ENCODE results near the gene SH3BGRL2. TPM values are rescaled to one million over a fixed set of nuclear protein-coding genes. Genes with fewer than 3 reads are reported as not detected.

Gene SH3BGRL2
- total RNA-seq, 1 experiment from 2014 or later: 13.8 TPM

GRCh38 chr6:79734374-79734773 lies 103.2 kb downstream of the SH3BGRL2 start (continued):
- no peak for TF ChIP-seq ZNF532 (CRISPR knock-in tag; IDR thresholded peaks at IDR 0.05; ENCODE audit: borderline replicate concordance)

DNA sequence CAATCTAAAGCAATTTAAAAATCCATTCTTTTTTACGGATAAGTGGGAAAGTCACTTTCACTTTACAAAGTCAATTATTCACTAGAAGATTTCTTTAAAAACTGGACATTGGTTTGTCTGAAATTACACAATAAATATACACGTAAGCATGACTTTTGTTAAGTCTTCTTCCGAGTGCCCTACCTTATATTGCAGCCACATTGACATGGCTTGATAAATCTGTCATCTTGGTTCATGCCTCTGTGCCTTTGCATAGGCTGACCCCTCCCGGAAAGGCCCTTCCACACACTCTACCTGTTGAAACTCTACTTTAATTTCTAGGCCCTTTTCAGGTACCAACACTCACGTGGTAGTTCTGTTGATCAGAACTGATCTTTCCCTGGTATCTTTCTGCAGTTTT lies 104.1 kb downstream of the SH3BGRL2 start:
- no peak for ATAC-seq
- 0 out of 2 replicates have a peak, but pooled peaks cover 3% of the 10 kb centered on the region for H3K9me3 Mint-ChIP-seq
- TF ChIP-seq GRHL2 (CRISPR knock-in tag; IDR thresholded peaks at IDR 0.05; ENCODE audit: insufficient replicate concordance, severe bottlenecking): no peak
- no peak for TF ChIP-seq JUN (CRISPR knock-in tag; IDR thresholded peaks at IDR 0.05)
- TF ChIP-seq ZNF532 (CRISPR knock-in tag; IDR thresholded peaks at IDR 0.05; ENCODE audit: borderline replicate concordance): no peak
- TF ChIP-seq USF2 (CRISPR knock-in tag; IDR thresholded peaks at IDR 0.05): no peak
- no peak for TF ChIP-seq EMX1 (CRISPR knock-in tag; IDR thresholded peaks at IDR 0.05)
- TF ChIP-seq ZNF416 (CRISPR knock-in tag; IDR thresholded peaks at IDR 0.05): no peak
- no peak for TF ChIP-seq ZNF232 (CRISPR knock-in tag; IDR thresholded peaks at IDR 0.05)
- no peak for DNase-seq (ENCODE audit: low spot score)
- CTCF ChIA-PET: no interaction called here
- no peaks in the 10 kb centered on the region for H3K36me3 Mint-ChIP-seq
- no peaks in the 10 kb centered on the region for H3K27me3 Mint-ChIP-seq (ENCODE audit: low read depth)
- no peak overlapping the region for H3K27ac Mint-ChIP-seq
- POLR2A ChIA-PET: no interaction called here
- no peak overlapping the region for H3K4me3 Mint-ChIP-seq
- no peaks in the 10 kb centered on the region for H3K4me1 Mint-ChIP-seq

DNA sequence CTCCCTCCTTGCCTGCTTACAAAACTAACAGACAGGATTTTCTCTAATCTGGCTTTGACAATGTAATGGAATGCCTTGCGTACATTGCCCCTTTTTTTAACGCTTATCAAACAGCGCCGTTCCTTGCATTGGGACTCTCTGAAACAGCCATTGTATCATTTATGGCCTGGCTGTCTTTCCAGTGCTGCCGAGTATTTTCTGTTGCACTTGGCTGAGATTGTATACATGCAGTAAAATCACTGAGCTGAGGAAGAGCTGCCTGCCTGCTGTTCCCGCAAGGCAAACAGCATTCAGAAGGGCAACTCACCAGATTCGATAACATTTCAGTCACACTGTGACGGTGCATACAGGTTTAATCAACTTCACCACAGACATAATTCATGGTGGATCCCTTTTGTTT lies 106.0 kb downstream of the SH3BGRL2 start:
- H3K27ac Mint-ChIP-seq: no peak overlapping the region
- no peaks in the 10 kb centered on the region for H3K27me3 Mint-ChIP-seq (ENCODE audit: low read depth)
- DNase-seq (ENCODE audit: low spot score) (no peak), ATAC-seq (no peak)
- TF ChIP-seq HMGA2 (CRISPR knock-in tag; IDR thresholded peaks at IDR 0.05): no peak
- no peak for TF ChIP-seq USF2 (CRISPR knock-in tag; IDR thresholded peaks at IDR 0.05)
- no peak for TF ChIP-seq FOXP1 (CRISPR knock-in tag; IDR thresholded peaks at IDR 0.05; ENCODE audit: borderline replicate concordance)
- no peak for TF ChIP-seq STAT6 (CRISPR knock-in tag; conservative IDR thresholded peaks at IDR 0.05; ENCODE audit: low read depth)
- no peak for TF ChIP-seq JAZF1 (CRISPR knock-in tag; IDR thresholded peaks at IDR 0.05)
- no peaks in the 10 kb centered on the region for H3K4me1 Mint-ChIP-seq
- no peak overlapping the region for H3K4me3 Mint-ChIP-seq
- H3K9me3 Mint-ChIP-seq: 0 out of 2 replicates have a peak, but pooled peaks cover 6% of the 10 kb centered on the region
- ChIA-PET POLR2A (no interaction called here), CTCF (no interaction called here)
- no peaks in the 10 kb centered on the region for H3K36me3 Mint-ChIP-seq
